Activated T-cell treated with anti-CD3 and anti-CD28 coated beads for 24 hours (primary cell): ENCODE results near the gene CD33.
"Not testable (repeated sequence)": the region's sequence is repeated elsewhere in the genome, so short reads cannot be mapped to it uniquely, and the experiment has no call there.

Experiments used
- DNase-seq: peaks from one replicate; pipeline ENCODE4 v3.0.0-alpha.2; 2020; ENCODE audit warnings: low read depth

CD33 gene

GRCh38 chr19:51224898-51225393 lies at the start of gene CD33:
Gene CD33, plus strand, starts transcription at chr19:51225080. Its CDS starts 39 bp downstream, at chr19:51225119.
- DNase-seq, result not testable (repeated sequence)

GRCh38 chr19:51179256-51179655 lies 45.6 kb upstream of the CD33 start:
- DNase-seq, result no peak

GRCh38 chr19:51181377-51181912 lies 43.4 kb upstream of the CD33 start:
- DNase-seq, result no peak

GRCh38 chr19:51181913-51182419 lies 42.9 kb upstream of the CD33 start:
- no peak for DNase-seq

GRCh38 chr19:51183629-51184028 lies 41.3 kb upstream of the CD33 start:
- no peak for DNase-seq

- no peak for DNase-seq
These were observed 39.6 kb upstream of the CD33 start for GRCh38 chr19:51185069-51185867.

- no peak for DNase-seq
These were observed 39.0 kb upstream of the CD33 start for GRCh38 chr19:51185868-51186215.

- DNase-seq, result no peak
These were observed 38.6 kb upstream of the CD33 start for GRCh38 chr19:51186323-51186722.

GRCh38 chr19:51187395-51188226 lies 37.3 kb upstream of the CD33 start:
- no peak for DNase-seq

- DNase-seq, result no peak
These were observed 36.7 kb upstream of the CD33 start for GRCh38 chr19:51188227-51188559.

- no peak for DNase-seq
These were observed 32.2 kb upstream of the CD33 start for GRCh38 chr19:51192689-51193088.

GRCh38 chr19:51194527-51195315 lies 30.2 kb upstream of the CD33 start:
- no peak for DNase-seq

- DNase-seq, result no peak
These were observed 29.6 kb upstream of the CD33 start for GRCh38 chr19:51195316-51195586.

GRCh38 chr19:51195616-51196015 lies 29.3 kb upstream of the CD33 start:
- no peak for DNase-seq

GRCh38 chr19:51196181-51196580 lies 28.7 kb upstream of the CD33 start:
- DNase-seq, result no peak

GRCh38 chr19:51198641-51199040 lies 26.2 kb upstream of the CD33 start:
- no peak for DNase-seq

- no peak for DNase-seq
These were observed 24.7 kb upstream of the CD33 start for GRCh38 chr19:51200071-51200666.

GRCh38 chr19:51201712-51202111 lies 23.2 kb upstream of the CD33 start:
- DNase-seq, result no peak

GRCh38 chr19:51203916-51204315 lies 21.0 kb upstream of the CD33 start:
- no peak for DNase-seq

GRCh38 chr19:51204321-51204720 lies 20.6 kb upstream of the CD33 start:
- DNase-seq, result no peak

- DNase-seq, result no peak
These were observed 17.1 kb upstream of the CD33 start for GRCh38 chr19:51207747-51208146.
